Stimulated activated naive CD8-positive, alpha-beta T cell treated with anti-CD3 and anti-CD28 coated beads, Interleukin-15, amount 100 ng/mL, for 72 hours (primary cell): ENCODE measurements around the gene SLX9.

Source experiments
- ATAC-seq: fragments of 150-1000 bp; cut with Tn5 transposase; 2 replicates; pipeline ENCODE4 v1.10.0; 2021; ENCODE audit warnings: mild to moderate bottlenecking, moderate library complexity
- DNase-seq, 2 donors: peaks; one replicate each; pipeline ENCODE4 v3.0.0; 2021 to 2022
- H3K27ac Mint-ChIP-seq, 2 donors: one replicate each; pipeline ENCODE4 v1.8.0; 2022; ENCODE audit warnings: mild to moderate bottlenecking in 2 of 2, mixed read lengths in 2 of 2, moderate library complexity in 2 of 2
- H3K27me3 Mint-ChIP-seq: one replicate; pipeline ENCODE4 v1.8.0; 2022; ENCODE audit warnings: mixed read lengths
- H3K4me1 Mint-ChIP-seq: one replicate; pipeline ENCODE4 v1.8.0; 2022; ENCODE audit warnings: mild to moderate bottlenecking, mixed read lengths
- H3K4me3 Mint-ChIP-seq, 2 donors: one replicate each; pipeline ENCODE4 v1.8.0; 2022; ENCODE audit warnings: mild to moderate bottlenecking in 2 of 2, mixed read lengths in 2 of 2, moderate library complexity in 1 of 2
- H3K9me3 Mint-ChIP-seq, 2 donors: one replicate each; pipeline ENCODE4 v1.8.0; 2022; ENCODE audit warnings: mixed read lengths in 2 of 2

Gene SLX9

DNA sequence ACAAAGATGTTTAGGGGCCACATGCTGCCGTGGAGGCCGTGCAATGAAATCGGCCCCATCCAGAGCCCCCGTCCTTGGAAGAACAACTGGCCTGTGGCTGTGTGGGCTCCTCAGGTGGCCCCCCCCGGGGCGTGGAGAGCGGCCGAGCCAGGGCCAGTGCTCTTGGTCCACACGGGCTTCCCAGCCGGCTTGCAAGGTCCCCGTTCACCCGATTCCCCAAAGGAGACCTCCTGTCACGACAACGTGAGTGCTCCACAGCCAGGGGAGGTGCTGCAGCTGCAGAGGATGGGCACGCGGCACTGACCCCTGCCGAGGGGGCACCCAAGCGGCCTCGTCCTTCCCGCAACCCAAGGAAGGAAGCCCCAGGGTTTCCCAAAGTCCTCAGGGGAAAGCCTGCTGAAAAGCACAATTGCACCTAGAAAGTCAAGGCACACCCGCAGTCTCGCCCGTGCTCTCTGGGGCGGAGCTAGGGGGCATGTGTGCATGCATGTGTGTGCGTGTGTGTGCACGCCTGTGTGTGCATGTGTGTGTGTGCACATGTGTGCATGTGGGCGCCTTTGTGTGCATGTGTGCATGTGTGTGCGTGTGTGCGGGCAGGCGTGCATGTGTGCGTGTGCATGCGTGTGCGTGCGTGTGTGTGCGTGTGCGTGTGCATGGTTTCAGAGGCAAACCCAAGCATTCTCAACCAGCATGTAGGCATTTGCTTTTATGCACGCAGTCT is 48.2 kb downstream of the SLX9 start:
- Mint-ChIP-seq H3K27ac (no peak overlapping the region), H3K27me3 (no peaks in the 10 kb centered on the region), H3K9me3 (no peaks in the 10 kb centered on the region), H3K4me3 (no peak overlapping the region), H3K4me1 (no peaks in the 10 kb centered on the region)
- DNase-seq (no peak), ATAC-seq (no peak)

- H3K9me3 Mint-ChIP-seq: no peaks in the 10 kb centered on the region
- no peak overlapping the region for H3K4me3 Mint-ChIP-seq
- ATAC-seq (no peak), DNase-seq (no peak)
- H3K27ac Mint-ChIP-seq: peak overlapping the region in 1 of 2 donors; percentile 54
- no peaks in the 10 kb centered on the region for H3K4me1 Mint-ChIP-seq
- H3K27me3 Mint-ChIP-seq: no peaks in the 10 kb centered on the region
Observed at GRCh38 chr21:44988607-44989536, 49.0 kb downstream of the SLX9 start.

- no peaks in the 10 kb centered on the region for H3K9me3 Mint-ChIP-seq
- DNase-seq (no peak), ATAC-seq (no peak)
- H3K27ac Mint-ChIP-seq: no peak overlapping the region
- no peak overlapping the region for H3K4me3 Mint-ChIP-seq
- no peaks in the 10 kb centered on the region for H3K4me1 Mint-ChIP-seq
- H3K27me3 Mint-ChIP-seq: no peaks in the 10 kb centered on the region
Observed at GRCh38 chr21:44989537-44989886, 49.7 kb downstream of the SLX9 start.

GRCh38 chr21:44989943-44990780 is 50.3 kb downstream of the SLX9 start:
- Mint-ChIP-seq H3K9me3 (no peaks in the 10 kb centered on the region), H3K27ac (no peak overlapping the region), H3K27me3 (no peaks in the 10 kb centered on the region), H3K4me1 (no peaks in the 10 kb centered on the region), H3K4me3 (no peak overlapping the region)
- no peak for ATAC-seq
- no peak for DNase-seq

GRCh38 chr21:44990921-44991320 is 51.1 kb downstream of the SLX9 start:
- H3K27me3 Mint-ChIP-seq: no peaks in the 10 kb centered on the region
- no peak overlapping the region for H3K4me3 Mint-ChIP-seq
- H3K4me1 Mint-ChIP-seq: no peaks in the 10 kb centered on the region
- no peak for ATAC-seq
- no peaks in the 10 kb centered on the region for H3K9me3 Mint-ChIP-seq
- no peak for DNase-seq
- H3K27ac Mint-ChIP-seq: no peak overlapping the region

DNA sequence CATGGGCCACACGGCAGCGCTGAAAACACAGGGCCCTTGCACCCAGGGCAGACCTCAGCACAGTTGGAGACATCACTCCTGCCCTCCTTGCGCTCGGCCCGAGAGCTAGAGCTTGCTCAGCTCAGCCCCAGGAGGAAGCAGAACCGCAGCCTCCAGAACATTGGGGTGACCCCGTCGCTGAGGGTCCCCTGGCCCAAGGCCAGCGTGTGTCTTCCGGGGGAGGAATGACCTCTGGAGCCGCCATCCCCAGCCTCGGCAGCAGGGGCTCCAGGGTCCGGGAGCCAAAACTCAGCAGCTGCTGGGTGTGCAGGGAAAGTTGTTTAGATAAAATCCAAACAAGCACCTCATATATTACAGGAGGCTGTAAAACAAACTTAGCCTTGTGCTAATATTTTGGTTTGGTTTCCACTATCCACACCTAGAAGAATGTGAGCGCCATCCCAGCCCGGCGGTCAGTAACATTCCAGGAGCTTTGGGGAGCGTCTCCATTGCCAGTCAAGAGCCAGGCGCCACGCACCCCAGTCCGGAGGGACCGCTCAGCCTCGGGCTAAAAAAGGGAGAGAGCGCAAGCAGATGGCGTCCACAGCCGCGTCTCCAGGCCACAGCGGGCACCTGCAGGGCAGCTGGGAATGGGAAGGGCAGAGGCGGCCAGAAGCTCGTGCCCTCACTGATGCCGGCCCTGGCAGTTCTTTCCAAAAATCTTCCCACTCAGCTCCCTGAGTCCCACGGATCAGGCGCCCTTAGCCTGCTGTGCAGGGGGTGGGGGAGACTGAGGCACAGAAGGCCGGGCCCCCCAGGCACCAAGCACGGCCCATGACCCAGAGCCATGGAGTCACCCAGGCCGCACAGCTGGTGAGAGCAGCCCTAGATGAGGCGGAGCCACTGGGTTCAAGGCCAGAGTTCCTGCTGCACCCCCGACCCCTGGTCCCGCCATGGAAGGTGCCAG is 52.0 kb downstream of the SLX9 start:
- Mint-ChIP-seq H3K9me3 (no peaks in the 10 kb centered on the region), H3K27ac (no peak overlapping the region)
- ATAC-seq: no peak

GRCh38 chr21:44992608-44993031 is 52.8 kb downstream of the SLX9 start:
- H3K9me3 Mint-ChIP-seq: no peaks in the 10 kb centered on the region
- peaks cover 7% of the 10 kb centered on the region for H3K27me3 Mint-ChIP-seq
- DNase-seq: no peak
- H3K4me1 Mint-ChIP-seq: no peaks in the 10 kb centered on the region
- H3K4me3 Mint-ChIP-seq: no peak overlapping the region
- H3K27ac Mint-ChIP-seq: no peak overlapping the region
- ATAC-seq: no peak

More for the DNA sequence above, 52.0 kb downstream of the SLX9 start:
- Mint-ChIP-seq H3K27me3 (peaks cover 6% of the 10 kb centered on the region), H3K4me3 (no peak overlapping the region), H3K4me1 (no peaks in the 10 kb centered on the region)
- DNase-seq: no peak

DNA sequence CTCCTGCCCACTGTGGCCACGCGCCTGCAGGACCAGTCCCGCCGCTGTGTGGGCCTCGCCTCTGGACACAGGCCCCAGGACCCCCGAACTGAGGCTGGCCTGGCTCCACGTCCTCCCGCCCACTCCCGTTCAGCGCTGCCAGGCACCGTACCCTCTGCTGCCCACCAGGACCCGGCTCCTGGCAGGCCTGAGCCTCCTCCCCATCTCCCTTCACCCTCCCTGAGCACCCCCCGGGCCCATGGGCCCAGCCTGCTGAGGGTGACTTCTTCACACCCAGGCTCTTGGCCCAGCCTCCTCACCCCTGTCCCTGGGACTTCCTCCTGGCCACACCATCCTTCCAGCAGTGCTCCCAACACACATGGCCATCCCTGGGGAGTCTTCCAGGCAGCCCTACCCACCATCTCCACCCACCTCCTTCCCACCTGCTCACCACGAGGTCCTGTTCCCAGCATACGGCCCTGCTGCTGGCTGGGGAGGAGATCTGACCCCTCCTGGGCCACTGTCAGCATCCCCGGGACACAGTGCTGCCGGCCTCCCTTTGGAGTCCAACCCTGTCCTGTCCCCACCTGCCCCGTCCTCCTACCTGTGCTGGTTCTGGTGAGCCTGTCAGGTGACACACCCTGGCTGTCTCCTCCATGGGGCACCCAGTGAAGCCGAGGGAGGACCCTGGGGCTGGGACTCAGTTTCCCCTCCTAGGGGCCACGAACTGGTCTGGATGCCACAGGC is 53.7 kb downstream of the SLX9 start:
- DNase-seq: no peak
- H3K4me3 Mint-ChIP-seq: no peak overlapping the region
- no peaks in the 10 kb centered on the region for H3K4me1 Mint-ChIP-seq
- no peak for ATAC-seq
- no peaks in the 10 kb centered on the region for H3K9me3 Mint-ChIP-seq
- no peak overlapping the region for H3K27ac Mint-ChIP-seq
- H3K27me3 Mint-ChIP-seq: peaks cover 7% of the 10 kb centered on the region

- Mint-ChIP-seq H3K9me3 (no peaks in the 10 kb centered on the region), H3K4me3 (no peak overlapping the region), H3K27ac (no peak overlapping the region), H3K4me1 (no peaks in the 10 kb centered on the region), H3K27me3 (peaks cover 10% of the 10 kb centered on the region)
- ATAC-seq (no peak), DNase-seq (no peak)
Observed at GRCh38 chr21:44994047-44994694, 54.3 kb downstream of the SLX9 start.

DNA sequence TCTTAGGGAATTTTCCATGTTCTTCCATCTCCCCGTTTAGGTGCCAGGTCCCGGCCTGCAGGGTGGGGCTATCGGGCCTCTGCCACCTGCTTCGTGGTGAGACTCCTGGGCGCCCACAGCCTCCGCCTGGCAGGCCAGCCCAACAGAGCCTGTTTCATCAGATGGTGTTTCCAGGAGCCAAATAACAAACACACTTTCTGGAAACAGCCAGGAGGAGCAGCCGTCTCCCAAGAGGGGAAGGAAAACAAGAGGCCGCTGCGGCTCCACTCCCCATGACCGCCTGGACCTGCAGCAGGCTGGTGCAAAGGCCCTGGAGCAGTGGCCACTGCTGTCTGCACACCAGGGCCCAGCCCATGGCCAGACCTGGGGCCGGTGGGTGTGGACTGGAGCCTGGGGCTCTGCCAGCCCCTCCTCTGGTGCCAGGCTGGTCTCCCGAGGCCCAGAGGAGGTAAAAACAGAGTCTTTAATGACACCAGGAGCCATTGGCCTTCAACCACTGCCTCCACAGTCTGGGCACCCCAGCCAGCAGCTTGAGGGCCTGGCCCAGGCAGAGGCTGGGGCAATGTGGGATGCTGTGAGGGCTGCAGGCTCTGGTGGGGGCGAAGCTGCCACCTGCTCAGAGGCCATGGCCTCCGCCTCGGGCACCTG is 55.0 kb downstream of the SLX9 start:
- Mint-ChIP-seq H3K4me1 (no peaks in the 10 kb centered on the region), H3K27ac (peak overlapping the region in 1 of 2 donors; percentile 48), H3K9me3 (no peaks in the 10 kb centered on the region), H3K4me3 (no peak overlapping the region), H3K27me3 (peaks cover 14% of the 10 kb centered on the region)
- ATAC-seq (no peak), DNase-seq (no peak)

DNA sequence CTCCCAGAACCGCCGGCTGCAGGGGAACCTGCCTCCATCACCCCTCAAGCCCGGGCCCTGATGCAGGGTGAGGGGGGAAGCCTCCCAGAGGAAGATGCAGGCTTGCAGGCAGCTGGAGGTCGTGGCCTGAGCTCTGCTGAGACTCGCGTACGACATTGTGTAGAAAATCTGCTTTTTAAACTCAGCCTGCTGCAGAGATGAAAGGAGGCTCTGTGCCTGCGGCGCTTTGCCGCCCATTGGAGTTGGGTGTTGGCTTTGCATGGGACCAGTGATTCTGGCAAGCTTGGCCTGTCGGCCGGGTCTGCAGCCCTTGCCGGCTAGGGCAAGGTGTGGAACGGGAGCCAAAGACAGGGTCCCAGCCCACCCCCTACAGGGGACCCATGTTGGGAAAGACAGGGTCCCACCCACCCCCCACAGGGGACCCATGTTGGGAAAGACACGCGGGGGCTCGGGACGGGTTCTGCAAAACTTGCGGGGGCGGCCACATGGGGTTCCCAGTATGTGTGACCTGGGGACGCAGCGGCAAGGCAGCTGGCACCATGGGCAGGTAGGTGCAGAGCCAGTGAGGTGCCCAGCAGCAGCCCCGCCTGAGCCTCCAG is 55.6 kb downstream of the SLX9 start:
- Mint-ChIP-seq H3K27me3 (peaks cover 14% of the 10 kb centered on the region), H3K27ac (no peak overlapping the region), H3K4me1 (no peaks in the 10 kb centered on the region), H3K9me3 (no peaks in the 10 kb centered on the region), H3K4me3 (no peak overlapping the region)
- ATAC-seq (no peak), DNase-seq (no peak)

- no peak for DNase-seq
Observed at GRCh38 chr21:44996096-44996495, 56.3 kb downstream of the SLX9 start.

DNA sequence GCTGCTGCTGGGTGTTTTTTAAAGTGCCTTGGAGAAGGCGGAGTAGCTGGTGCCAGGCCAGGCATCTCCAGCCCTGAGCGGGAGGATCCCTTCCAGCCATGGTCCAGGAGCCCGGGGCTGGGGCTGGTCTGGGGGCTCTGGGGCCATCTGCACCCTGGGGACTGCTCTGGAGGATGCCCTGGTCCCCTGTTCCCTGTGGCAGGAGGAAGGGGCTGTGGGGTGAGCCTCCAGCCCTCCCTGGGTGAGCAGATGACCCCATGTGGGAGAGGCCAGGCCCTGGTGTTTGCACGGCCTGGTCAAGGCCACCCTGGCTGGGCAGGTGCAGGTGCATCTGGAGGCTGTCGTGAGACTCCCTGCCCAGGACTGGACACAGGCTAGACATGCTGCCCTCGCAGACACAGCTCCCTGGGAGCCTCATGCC is 56.7 kb downstream of the SLX9 start:
- Mint-ChIP-seq H3K9me3 (no peaks in the 10 kb centered on the region), H3K4me1 (no peaks in the 10 kb centered on the region), H3K27ac (peak overlapping the region in 1 of 2 donors; percentile 60), H3K4me3 (no peak overlapping the region), H3K27me3 (peaks cover 14% of the 10 kb centered on the region)
- DNase-seq (no peak), ATAC-seq (no peak)

More at GRCh38 chr21:44996096-44996495, 56.3 kb downstream of the SLX9 start:
- Mint-ChIP-seq H3K4me1 (no peaks in the 10 kb centered on the region), H3K27ac (peak overlapping the region in 1 of 2 donors; percentile 60), H3K27me3 (peaks cover 14% of the 10 kb centered on the region), H3K4me3 (no peak overlapping the region), H3K9me3 (no peaks in the 10 kb centered on the region)
- ATAC-seq: no peak
